Measurements from ENCODE around the gene DNMT3B. TPM values are rescaled to one million over a fixed set of nuclear protein-coding genes. Genes with fewer than 3 reads are reported as not detected.
A peak's percentile ranks its signal among the peaks of the same experiment; 100 is the strongest.

The DNMT3B gene
- polyA plus RNA-seq, 3 donors: 0.39 to 0.44 TPM; not detected in 1

- 94% methylated on average over 2 of the region's 2 CpGs for WGBS (ENCODE audit: insufficient coverage)
Observed at GRCh38 chr20:32858189-32858588, 96.0 kb downstream of the DNMT3B start.

More at GRCh38 chr20:32858189-32858588, 96.0 kb downstream of the DNMT3B start:
- Mint-ChIP-seq H3K9me3 (no peaks in the 10 kb centered on the region), H3K4me1 (no peaks in the 10 kb centered on the region), H3K27me3 (ENCODE audit: low read depth in 3 of 3) (no peaks in the 10 kb centered on the region), H3K27ac (peak overlapping the region in 2 of 7 donors; percentile 0 to 17), H3K36me3 (peaks cover 40 to 56% of the 10 kb centered on the region in 2 donors), H3K4me3 (no peak overlapping the region)
- peaks cover 28 to 58% of the 10 kb centered on the region in 2 donors for H3K36me3 ChIP-seq (replicated peaks in 1 of 2; ENCODE audit: control insufficient read depth in 1 of 2, insufficient read depth in 2 of 2, low read length in 2 of 2)
- no peak overlapping the region for H3K4me3 ChIP-seq (replicated peaks in 1 of 3; ENCODE audit: low read depth in 2 of 3, low read length in 3 of 3)
- no peaks in the 10 kb centered on the region for H3K79me2 ChIP-seq (ENCODE audit: insufficient read depth, low read length)
- H3K4me2 ChIP-seq (replicated peaks; ENCODE audit: extremely low read depth, low read length, poor library complexity, severe bottlenecking): no peak overlapping the region
- no peak overlapping the region for H2AFZ ChIP-seq (ENCODE audit: insufficient read depth, low read depth, low read length, poor library complexity, severe bottlenecking)
- H3K27me3 ChIP-seq (ENCODE audit: control insufficient read depth in 2 of 2, insufficient read depth in 2 of 2, low read length in 2 of 2): no peaks in the 10 kb centered on the region
- H4K20me1 ChIP-seq (ENCODE audit: insufficient read depth, low read length): no peaks in the 10 kb centered on the region
- H3K9me3 ChIP-seq (replicated peaks in 1 of 2; ENCODE audit: control insufficient read depth in 1 of 2, insufficient read depth in 1 of 2, low read length in 2 of 2): no peaks in the 10 kb centered on the region
- no peak for TF ChIP-seq CTCF (IDR thresholded peaks at IDR 0.05)
- intact Hi-C loops (cut with micrococcal nuclease): no loop called here
- no peaks in the 10 kb centered on the region for H3K4me1 ChIP-seq (ENCODE audit: control insufficient read depth in 1 of 2, insufficient read depth in 2 of 2, low read length in 2 of 2)
- no peak overlapping the region for H3K27ac ChIP-seq (ENCODE audit: low read depth in 1 of 2, low read length in 2 of 2)
- H3K9ac ChIP-seq (ENCODE audit: insufficient read depth, low read length, poor library complexity, severe bottlenecking): no peak overlapping the region
- DNase-seq: no peak

Other genes starting within 250 kb of the DNMT3B start
- 10 to 100 TPM in 1 of 3 donors, 1 to 10 TPM in 2; 1.1 to 30.9 (median 2.8) TPM for gene NOL4L, start 177.1 kb upstream of the DNMT3B start, polyA plus RNA-seq
- gene C20orf203, start 88.4 kb upstream of the DNMT3B start, polyA plus RNA-seq: under 1 TPM in 1 of 3 donors, not detected in 2; 0.11 TPM
- gene COMMD7, start 18.9 kb upstream of the DNMT3B start, polyA plus RNA-seq: 100 to 1,000 TPM in 2 of 3 donors, 10 to 100 TPM in 1; 46.2 to 133 (median 120) TPM
- gene MAPRE1, start 57.6 kb downstream of the DNMT3B start, polyA plus RNA-seq: 100 to 1,000 TPM in 2 of 3 donors, 10 to 100 TPM in 1; 72.9 to 130 (median 118) TPM
- gene EFCAB8, start 96.5 kb downstream of the DNMT3B start, polyA plus RNA-seq: under 1 TPM in 1 of 3 donors, not detected in 2; 0.45 TPM
- gene SUN5, start 242.0 kb downstream of the DNMT3B start, polyA plus RNA-seq: not detected
- gene BPIFB2, start 245.3 kb downstream of the DNMT3B start, polyA plus RNA-seq: not detected